ENCODE results near the gene DAZAP1.
"Not testable (repeated sequence)": the region's sequence is repeated elsewhere in the genome, so short reads cannot be mapped to it uniquely, and the experiment has no call there.

DAZAP1 gene

DNA sequence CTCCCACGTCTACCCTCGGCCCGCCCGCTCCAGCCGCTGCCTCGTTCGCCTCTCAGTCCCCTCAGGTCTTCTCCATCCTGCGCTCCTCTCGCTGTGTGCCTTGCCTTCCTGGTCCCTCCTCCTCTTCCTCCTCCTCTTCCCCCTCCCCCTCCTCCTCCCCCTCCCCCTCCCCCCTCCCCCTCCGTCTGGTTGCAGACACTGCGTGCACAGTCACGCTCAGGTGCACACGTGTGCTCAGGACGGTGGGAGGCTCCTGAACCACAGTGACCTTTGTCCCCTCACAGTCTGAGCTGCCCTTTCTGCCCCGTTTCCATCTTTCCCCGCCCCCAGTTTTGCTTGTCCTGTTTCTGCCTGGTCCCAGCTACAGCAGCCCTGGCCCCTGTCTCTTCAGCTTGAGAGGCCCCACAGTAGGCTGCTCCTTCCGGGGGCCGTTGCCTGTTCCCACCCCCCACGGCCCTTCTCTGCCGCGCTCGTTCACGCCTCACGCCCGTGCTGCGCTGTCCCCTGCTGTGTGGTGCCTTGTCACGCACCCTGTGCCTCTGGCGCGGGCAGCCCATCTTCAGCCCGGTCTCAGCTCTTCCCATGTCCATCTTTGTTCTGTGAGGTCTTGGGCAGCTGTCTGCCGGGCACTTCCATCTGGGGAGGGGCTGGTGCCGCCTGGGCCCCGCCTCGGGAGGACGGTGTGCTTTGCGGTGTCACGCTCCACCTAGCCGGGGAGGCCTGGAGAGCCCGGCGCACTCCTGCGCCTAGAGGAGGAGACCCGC lies 17.0 kb downstream of the DAZAP1 start:
- no peak for DNase-seq (ENCODE audit: low read depth in 3 of 3)

DNA sequence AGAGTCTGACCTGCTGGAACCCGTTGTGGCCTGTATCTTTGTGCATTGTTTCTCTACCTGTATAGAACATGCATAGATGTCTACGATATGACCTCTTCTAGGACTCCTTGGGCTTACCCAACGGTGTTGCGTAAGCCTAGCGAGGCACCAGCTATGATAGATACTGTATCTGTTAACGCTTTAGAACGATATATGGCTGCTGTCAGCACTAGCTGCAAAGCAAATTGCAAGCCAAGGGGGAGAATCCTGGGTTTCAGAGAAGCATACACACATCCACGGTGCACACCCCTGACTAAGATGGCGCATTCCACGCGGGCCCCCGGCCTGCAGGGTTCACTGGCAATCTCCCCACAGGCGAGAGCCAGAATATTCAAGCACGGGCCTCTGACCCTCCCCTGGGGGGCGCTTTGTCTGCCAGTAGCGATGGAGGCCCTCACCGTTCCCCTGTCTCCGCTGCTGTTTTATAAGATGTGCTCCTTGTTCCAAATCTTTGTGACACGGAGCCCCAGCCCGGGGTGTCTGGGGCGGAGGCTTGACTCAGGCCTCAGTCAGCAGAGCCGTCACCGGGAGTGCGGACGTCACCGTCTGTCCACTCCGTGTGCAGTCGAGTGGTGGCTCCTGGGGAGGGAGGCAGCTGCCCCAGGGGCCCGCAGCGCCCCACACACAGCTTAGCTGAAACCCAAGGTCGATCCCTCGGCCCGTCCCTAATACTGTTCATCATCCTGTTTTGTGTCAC lies 17.9 kb downstream of the DAZAP1 start:
- DNase-seq (ENCODE audit: low read depth in 3 of 3): no peak

DNA sequence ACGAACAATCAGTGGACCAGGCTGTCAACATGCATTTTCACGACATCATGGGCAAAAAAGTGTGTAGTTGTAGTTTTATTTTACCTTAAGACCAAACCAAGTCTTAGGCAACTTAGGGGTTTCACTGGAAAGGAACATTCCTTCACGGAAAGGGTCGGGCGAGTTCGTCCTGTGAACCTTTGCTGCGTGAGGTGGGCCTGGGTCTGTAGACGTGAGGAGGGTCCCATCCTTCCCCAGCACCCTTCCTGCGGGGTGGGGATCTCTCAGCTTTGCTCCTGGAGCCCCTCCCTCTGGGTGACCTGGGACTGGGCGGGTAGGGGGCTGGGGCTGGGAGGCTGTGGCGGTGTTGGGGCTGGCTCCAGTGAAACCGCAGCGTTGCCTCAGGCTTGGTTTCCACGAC lies 18.5 kb downstream of the DAZAP1 start:
- no peak for DNase-seq (ENCODE audit: low read depth in 3 of 3)

DNA sequence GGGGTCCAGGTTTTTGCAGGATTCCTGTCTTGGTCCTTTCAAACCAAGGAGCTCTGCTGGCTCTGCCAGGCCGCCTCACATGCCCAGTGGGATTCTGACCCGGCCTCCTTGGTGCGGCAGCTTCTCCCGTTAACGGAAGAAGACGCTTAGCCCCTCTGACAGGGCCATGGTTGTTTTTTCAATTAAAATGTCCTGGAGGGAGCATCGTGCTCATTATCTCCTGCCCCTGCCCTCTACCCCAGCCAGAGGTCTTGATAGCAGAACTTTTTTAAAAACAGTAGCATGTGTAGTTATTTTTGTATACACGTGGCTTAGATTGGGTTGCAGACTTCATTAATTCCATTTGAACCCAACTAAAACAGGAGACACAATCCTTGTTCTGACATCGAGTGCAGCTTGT lies 19.4 kb downstream of the DAZAP1 start:
- no peak for DNase-seq (ENCODE audit: low read depth in 3 of 3)

DNA sequence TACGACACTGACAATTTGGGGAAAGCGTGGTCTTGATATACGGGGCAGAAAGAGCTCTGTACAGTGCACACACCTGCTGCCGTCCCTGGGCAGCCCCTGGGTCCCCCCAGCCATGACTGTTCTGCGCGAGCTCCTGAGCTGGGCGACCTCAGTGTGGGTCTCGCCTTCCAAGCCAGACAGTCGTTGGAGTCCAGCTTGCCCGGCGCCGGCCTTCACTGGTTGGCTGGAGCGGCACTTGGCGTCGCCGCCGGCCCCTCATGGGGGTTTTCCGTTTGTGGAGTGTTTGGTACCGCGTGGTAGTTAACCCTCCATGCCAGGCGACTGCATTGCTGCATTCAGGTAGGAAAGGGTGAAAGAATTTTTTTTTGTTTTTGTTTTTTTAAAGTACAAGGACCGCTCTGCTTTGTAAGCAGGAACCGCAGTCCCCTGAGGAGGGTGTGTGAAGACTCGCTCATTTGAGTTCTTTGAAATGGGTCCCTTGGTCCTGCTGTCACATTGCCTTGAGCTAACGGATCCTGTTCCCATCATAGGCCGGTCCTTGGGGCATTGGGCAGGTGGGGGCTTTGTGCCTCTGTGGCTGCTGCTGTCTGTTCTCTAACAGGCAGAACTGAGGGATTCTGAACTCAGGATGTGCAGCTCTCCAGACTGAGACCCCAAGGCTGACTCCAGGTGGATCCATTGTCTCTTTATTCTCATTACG lies 20.0 kb downstream of the DAZAP1 start:
- no peak for DNase-seq (ENCODE audit: low read depth in 3 of 3)

DNA sequence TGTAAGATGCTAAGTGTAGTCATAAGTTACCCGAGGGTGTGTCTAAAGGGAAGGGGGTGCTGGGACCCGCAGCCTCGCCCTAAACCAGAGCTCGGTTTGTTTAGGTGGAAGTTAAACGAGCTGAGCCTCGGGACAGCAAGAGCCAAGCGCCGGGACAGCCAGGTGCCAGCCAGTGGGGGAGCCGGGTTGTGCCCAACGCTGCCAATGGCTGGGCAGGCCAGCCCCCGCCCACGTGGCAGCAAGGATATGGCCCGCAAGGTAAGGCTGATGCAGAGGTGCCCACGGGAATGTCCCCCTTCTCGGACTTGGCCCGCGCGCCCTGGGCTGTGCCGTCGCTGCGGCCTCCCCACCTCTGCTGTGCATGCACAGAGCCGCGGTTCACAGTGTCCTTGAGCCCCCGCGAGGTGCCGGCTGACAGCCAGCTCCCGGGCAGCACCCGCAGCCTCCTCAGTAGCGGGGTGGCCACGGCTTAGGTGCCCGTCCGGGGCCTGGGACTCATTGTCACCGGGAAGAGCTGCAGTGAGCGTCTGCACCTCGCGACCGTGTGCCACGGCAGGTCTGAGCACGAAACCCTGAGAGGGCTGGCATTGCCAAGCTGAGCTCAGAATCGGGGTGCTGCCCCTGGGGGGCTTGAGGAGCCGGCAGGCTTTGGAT lies 21.5 kb downstream of the DAZAP1 start:
- no peak for DNase-seq (ENCODE audit: low read depth in 3 of 3)

DNA sequence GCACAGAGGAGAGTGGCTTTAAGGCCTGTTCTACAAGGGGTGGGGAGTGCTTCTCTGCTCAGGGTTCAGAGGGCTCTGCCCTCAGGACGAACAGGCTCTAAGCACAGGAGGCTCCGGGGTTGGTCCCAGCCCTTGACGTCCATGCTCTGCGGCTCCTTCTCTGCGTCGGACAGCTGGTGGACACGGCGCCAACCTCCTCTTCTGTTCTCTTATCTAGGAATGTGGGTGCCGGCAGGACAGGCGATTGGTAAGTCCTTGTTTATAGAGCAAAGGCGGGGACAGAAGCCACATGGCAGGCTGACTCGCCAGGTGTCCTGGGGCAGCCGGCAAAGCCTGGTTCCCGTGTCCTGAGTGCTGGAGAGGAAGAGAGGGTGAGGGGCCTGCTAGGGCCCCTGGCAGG lies 22.4 kb downstream of the DAZAP1 start:
- DNase-seq (ENCODE audit: low read depth in 3 of 3): no peak

DNA sequence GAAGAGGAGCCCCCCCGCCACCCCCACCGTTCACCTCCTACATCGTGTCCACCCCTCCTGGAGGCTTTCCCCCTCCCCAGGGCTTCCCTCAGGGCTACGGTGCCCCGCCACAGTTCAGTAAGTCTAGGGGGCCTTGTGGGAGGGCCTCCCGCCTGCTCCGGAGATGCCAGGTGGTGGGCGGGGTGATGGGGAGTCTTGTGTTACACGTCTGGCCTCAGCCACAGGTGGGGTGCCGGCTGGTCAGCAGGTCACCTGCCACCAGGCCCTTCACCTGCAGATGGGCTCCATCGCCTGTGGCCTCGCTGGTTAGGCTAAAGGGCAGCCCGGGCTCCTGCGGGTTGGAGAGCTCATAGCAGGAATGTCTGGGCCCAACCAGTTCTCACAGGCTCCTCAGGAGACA lies 22.9 kb downstream of the DAZAP1 start:
- no peak for DNase-seq (ENCODE audit: low read depth in 3 of 3)

DNA sequence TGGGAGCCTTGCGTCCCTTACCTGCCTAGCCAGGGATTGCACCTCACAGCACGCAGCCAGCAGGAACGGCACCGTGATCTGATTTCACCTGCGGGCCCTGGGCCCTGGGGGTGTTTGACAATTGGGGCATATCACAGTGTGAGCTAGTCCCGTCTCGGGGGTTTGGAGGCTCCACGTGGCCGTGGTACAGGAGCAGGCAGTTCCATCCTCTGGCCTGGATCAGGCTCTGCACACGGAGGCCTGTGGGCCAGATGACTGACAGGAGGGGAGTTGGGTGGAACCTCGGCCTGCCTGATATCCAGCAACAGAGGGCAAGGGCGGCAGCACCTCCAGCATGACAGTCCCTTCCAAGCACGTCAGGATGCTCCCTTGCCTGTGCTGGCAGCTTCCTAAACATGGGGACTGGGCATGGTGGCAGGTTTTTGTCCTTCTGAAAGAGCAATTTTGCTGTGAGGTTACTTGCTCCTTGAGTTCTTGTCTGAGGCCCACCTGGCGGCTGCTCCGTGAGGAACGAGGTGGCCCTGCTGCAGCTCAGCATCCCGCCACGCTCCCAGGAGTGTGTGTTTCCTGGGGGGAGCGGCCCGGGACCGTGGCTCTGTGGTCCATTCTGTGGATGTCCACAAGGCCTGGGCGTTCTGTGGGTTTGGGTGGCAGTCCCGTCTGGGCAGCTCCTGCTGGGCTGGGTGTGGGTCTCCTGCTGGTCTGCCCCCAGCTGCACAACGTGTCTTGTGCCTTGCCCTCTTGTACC lies 24.5 kb downstream of the DAZAP1 start:
- no peak for DNase-seq (ENCODE audit: low read depth in 3 of 3)

DNA sequence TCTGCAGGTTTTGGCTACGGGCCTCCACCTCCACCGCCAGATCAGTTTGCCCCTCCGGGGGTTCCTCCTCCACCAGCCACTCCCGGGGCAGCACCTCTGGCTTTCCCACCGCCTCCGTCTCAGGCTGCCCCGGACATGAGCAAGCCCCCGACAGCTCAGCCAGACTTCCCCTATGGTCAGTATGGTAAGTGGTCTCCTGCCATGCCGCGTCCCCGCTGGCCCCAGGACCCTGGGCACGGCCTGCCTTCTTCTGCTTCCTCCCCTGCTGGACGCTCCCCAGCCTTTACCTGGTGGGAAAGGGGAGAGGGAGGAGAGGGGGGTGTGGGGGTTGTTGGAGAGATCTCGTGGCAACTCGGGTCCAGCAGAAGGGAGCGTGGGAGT lies 25.1 kb downstream of the DAZAP1 start:
- DNase-seq (ENCODE audit: low read depth in 3 of 3): no peak

DNA sequence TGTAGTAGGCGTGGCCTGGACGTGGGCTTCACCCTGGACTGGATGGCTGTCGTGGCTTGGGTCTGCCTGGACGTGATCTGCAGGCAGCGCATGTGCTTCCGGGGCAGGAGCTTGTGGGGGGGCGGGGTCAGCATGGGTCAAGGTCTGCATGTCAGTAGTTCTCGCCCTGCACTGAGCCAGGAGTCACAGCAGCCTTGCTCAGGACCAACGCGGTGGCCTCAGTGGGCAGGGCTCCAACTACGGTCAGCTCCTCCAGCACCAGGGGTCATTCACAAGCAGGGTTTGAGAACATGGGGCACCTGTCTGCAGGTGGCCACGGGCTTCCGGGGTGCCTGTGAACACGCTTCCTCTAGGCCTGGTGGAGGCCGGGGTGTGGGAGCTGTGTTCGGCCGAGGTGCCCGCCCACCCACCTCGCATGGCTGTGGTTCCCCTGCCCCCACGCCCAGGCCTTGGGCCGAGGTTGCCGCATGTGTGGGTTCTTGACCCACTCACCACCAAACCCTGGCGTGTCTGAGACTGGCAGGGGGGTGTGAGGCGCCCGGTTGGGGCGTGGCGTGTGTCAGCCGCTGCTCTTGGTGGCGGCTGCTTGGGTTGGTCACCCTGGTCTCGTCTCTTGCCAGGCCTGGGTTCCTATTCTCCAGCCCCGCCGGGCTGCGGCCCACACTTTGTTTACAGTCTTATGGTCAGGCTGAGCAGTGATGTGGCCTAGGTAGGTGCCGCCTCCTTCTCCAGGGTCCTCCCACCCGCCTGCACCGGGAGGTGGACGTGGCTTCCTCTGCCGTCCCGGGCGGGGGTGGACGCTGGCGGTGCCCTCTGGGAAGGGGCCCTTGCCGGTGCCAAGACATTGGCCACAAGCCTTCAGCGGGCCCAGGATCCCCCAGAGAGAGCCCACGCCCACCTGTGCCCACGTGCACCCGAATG lies 26.0 kb downstream of the DAZAP1 start:
- no peak for DNase-seq (ENCODE audit: low read depth in 3 of 3)

DNA sequence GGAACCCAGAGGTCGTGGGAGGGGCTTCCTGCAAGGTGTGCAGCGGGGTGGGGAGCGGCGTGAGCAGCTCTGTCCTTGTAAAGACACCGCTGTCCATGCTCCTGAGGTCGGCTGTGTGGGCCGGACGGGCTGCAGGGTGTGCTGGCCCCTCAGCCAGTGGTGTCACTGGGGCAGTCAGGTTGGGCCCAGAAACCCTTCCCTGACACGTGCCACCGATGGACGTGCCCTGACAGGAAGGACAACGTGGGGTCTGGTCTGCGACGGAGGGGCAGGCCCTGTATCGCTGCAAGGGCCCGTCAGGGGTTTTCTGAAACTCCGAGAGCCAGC lies 26.6 kb downstream of the DAZAP1 start:
- DNase-seq (ENCODE audit: low read depth in 3 of 3): no peak

DNA sequence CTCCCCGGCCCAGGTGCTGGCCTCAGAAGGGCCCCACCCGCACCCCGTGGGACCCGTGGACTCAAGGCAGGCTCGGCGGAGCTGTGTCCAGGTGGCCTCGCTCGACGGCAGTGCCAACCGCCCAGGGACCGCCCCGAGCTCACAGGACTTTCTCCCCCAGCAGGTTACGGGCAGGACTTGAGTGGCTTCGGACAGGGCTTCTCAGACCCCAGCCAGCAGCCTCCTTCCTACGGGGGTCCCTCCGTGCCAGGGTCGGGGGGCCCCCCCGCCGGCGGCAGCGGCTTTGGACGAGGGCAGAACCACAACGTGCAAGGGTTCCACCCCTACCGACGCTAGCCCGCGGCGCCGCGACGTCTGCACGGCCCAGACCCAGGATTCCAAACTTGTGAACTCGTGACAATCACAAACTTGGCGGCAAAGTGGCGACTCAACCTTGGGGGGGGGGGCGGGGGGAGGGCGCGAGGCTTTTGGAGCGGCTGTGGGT lies 27.2 kb downstream of the DAZAP1 start:
- DNase-seq (ENCODE audit: low read depth in 3 of 3): no peak

DNA sequence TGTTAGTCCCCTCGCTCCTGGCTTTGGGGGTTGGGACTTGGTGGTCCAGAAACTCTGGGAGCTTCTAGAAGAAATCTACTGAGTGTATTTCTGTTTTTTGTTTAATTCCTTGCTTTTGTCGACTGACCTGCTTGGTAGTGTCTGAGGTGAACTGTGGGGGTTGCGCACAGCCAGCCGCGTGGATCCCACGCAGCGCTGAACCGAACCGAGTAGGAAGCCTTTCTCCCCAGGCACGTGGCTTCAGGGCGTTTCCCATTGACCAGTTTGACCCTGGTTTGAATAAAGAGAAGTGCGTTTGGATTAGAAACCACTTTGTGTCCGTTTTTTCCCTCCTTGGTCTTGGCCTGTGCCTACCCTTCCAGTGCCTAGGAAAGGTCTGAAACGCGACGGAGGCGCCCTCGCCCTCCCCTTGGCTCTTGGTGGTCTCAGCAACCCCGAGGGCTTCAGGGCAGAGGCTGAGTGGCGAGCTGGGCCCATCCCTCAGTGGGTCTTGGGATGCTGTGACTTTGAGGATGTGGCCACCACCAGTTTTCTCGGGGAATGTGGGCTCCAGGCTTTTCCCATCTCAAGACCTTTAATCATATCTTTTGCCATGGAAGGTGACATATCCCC lies 28.1 kb downstream of the DAZAP1 start:
- no peak for DNase-seq (ENCODE audit: low read depth in 3 of 3)

DNA sequence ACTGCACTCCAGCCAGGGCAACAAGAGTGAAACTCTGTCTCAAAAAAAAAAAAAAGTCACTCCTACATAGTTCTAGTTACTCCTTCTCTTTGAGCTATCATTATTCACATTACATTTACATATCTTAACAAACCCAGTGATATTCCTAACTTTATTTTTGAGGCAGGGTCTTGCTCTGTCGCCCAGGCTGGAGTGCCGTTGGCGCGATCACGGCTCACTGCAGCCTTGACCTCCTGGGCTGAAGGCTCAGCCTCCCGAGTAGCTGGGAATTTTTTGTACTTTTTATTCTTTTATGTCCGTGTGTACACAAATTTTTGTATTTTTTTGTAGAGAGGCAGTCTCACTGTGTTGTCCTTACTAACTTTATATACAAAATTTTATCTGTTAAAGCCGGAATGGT lies 30.2 kb downstream of the DAZAP1 start:
- DNase-seq (ENCODE audit: low read depth in 3 of 3): no peak

DNA sequence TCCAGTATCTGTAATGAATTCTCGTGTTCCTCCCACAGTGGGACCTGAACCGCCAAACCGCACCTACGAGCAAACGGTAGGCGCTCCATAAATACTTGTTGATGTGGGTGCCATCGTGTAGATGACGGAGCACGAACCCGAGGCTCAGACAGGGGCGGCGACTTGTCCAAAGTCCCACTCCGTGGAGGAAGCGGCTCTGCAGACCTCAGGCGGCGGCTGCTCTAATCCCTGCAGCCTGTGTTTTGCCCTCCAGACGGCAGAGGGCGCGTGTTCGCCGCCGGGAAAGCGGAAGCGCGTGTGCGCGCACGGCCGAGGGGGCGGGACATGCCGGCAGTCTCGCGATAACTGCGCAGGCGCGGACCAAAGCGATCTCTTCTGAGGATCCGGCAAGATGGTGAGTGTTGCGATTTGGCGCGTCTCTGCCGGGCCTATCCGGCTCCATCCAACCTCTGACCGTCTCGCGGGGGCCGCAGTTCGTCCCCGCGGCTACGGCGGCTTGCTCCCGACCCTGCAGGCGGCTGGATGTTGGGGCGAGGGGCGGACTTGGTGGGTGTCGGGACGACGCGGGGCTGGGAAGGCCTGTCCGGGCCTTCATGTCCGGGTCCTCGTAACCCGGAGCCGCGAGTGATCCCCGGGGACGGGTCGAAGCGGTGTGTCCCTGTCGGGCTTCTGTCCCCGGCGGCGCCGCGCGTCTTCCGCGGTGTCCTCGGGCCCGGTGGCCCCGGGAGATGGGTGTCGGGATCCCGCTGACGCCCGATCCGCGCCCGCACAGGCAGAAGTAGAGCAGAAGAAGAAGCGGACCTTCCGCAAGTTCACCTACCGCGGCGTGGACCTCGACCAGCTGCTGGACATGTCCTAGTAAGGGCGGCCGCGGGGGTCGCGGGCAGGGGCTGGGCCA lies 30.9 kb downstream of the DAZAP1 start, which contains the start of gene RPS15:
RPS15 (plus strand) TSS at position 362 of the 898 bp plus-strand sequence; CDS start at position 392, 30 bp downstream.
- peak; percentile 90 to 94 (median 93) for DNase-seq (ENCODE audit: low read depth in 3 of 3)

DNA sequence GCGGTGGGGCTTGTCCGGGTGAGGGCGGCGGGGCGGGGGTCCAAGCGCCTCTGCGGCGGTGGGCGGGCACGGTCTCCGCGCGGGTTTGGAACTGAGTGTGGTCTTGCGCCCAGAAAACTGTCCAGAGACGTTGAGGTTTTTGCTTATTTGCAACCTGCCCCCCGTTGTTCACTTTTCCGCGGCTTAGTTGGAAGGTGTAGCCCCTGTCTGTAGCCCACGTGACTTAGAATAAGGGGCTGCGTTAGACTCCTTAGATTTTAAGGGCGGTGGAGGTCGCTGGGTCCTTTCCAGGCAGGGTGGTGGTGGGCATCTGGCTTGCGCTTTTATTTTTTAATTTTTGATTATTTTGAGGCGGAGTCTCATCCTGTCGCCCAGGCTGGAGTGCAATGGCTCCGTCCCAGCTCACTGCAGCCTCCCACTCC lies 31.6 kb downstream of the DAZAP1 start:
- DNase-seq (ENCODE audit: low read depth in 3 of 3): peak in 1 of 3 experiments; percentile 27

DNA sequence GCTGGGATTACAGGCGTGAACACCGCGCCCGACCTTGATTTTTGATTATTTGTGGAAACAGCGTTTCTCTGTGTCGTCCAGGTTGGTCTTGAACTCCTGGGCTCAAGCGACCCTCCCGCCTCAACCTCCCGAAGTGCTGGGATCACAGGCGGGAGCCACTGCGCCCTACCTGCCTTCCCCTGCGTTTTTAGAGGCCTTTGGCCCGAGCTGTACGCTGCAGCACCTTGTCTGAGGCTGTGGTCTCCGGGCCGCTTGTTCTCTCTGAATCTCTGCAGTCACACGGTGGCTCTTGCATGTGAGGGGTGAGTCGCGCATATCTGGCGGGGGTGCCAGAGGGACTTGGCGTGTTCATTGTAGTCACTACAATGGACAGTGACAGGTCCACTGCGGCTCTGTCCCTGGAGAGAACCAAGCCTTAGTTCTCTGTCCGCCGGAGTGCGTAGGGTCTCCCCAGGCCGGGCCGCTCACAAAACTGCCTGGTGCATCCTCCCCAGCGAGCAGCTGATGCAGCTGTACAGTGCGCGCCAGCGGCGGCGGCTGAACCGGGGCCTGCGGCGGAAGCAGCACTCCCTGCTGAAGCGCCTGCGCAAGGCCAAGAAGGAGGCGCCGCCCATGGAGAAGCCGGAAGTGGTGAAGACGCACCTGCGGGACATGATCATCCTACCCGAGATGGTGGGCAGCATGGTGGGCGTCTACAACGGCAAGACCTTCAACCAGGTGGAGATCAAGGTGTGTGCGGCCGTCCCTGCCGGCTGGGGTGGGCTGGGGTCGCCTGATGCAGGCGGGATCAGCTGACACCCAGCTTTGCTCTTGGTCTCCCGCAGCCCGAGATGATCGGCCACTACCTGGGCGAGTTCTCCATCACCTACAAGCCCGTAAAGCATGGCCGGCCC lies 32.4 kb downstream of the DAZAP1 start:
- DNase-seq (ENCODE audit: low read depth in 3 of 3): not testable (repeated sequence)

Measured in stimulated activated CD4-positive, alpha-beta T cell treated with anti-CD3 and anti-CD28 coated beads, TNF-alpha, amount 100 ng/mL, for 4 hours (primary cell).